B cell (primary cell): ENCODE results near the gene ANKLE1. TPM values are rescaled to one million over a fixed set of nuclear protein-coding genes. Genes with fewer than 3 reads are reported as not detected.
A peak's percentile ranks its signal among the peaks of the same experiment; 100 is the strongest.

Source experiments
- ATAC-seq: fragments of 200-7000 bp; cut with Tn5 transposase; one replicate; pipeline ENCODE4 v1.10.0; 2021; ENCODE audit warnings: low read depth, mild to moderate bottlenecking, moderate number of reproducible peaks, moderate library complexity
- CTCF ChIA-PET: fragments of 350-600 bp; sonication (Branson Sonifier 250); formaldehyde crosslinking; loops from one replicate; lab custom pipeline; 2021; ENCODE audit warnings: antibody characterized with exemption, inconsistent platforms; lab: Charles Lee
- POLR2A ChIA-PET: fragments of 350-600 bp; sonication (Branson Sonifier 250); formaldehyde crosslinking; loops from one replicate; lab custom pipeline; 2021; ENCODE audit warnings: antibody characterized with exemption; lab: Charles Lee
- DNase-seq: peaks from one replicate; pipeline ENCODE4 v3.0.0; 2013
- H2AFZ ChIP-seq: 2 replicates; pipeline ENCODE4 v1.6.1; 2012; ENCODE audit warnings: mild to moderate bottlenecking, low read depth, low read length; ENCODE audit not compliant: insufficient read depth, poor library complexity, severe bottlenecking
- H3K27ac ChIP-seq, 2 donors: 1 replicate in 1 of 2; 2 replicates in 1 of 2; pipeline ENCODE4 v1.5.1; 2012 to 2013; ENCODE audit warnings: low read length in 2 of 2, mild to moderate bottlenecking in 2 of 2, moderate library complexity in 1 of 2
- H3K27me3 ChIP-seq, 4 experiments: fragments of 200-600 bp in 1 of 4; sonication (generic) in 1 of 4; replicated peaks in 1 of 4; 1 replicate in 2 of 4; 2 replicates in 2 of 4; pipeline versions ENCODE4 v1.6.1 to v1.7.0; 2013 to 2016; ENCODE audit warnings: low read length in 3 of 4, mild to moderate bottlenecking in 2 of 4, mixed read lengths in 1 of 4, moderate library complexity in 1 of 4; ENCODE audit not compliant: insufficient read depth in 4 of 4, control insufficient read depth in 3 of 4; ENCODE audit errors: control extremely low read depth in 1 of 4
- H3K36me3 ChIP-seq, 2 experiments: replicated peaks in 1 of 2; 1 replicate in 1 of 2; 2 replicates in 1 of 2; pipeline versions ENCODE4 v1.6.1 to v1.7.1; 2013; ENCODE audit warnings: low read length in 1 of 2; ENCODE audit not compliant: insufficient read depth in 2 of 2, control insufficient read depth in 1 of 2; ENCODE audit errors: control extremely low read depth in 1 of 2, extremely low read depth in 1 of 2
- H3K4me1 ChIP-seq, 2 donors: fragments of 200-600 bp in 1 of 2; sonication (generic) in 1 of 2; 1 replicate in 1 of 2; 2 replicates in 1 of 2; pipeline versions ENCODE4 v1.5.1 to v1.6.1; 2013 to 2017; ENCODE audit warnings: low read length in 2 of 2; ENCODE audit not compliant: control insufficient read depth in 2 of 2, insufficient read depth in 2 of 2
- H3K4me2 ChIP-seq: replicated peaks from 2 replicates; pipeline ENCODE3; 2012; ENCODE audit warnings: mild to moderate bottlenecking, low read depth, low read length; ENCODE audit not compliant: poor library complexity, severe bottlenecking
- H3K4me3 ChIP-seq, 5 experiments: fragments of 200-600 bp in 1 of 5; sonication (generic) in 1 of 5; 1 replicate in 3 of 5; 2 replicates in 2 of 5; pipeline versions ENCODE4 v1.5.1 to v1.7.0; 2011 to 2016; ENCODE audit warnings: low read length in 4 of 5, mild to moderate bottlenecking in 4 of 5, low read depth in 2 of 5, control low read depth in 1 of 5, moderate library complexity in 1 of 5; ENCODE audit not compliant: insufficient read depth in 1 of 5; ENCODE audit errors: control extremely low read depth in 1 of 5, extremely low read depth in 1 of 5
- H3K79me2 ChIP-seq: fragments of 200-600 bp; sonication (generic); one replicate; pipeline ENCODE4 v1.6.0; 2016; ENCODE audit warnings: low read length; ENCODE audit not compliant: control insufficient read depth, insufficient read depth
- H3K9ac ChIP-seq: fragments of 200-600 bp; sonication (generic); 2 replicates; pipeline ENCODE4 v1.6.1; 2017; ENCODE audit warnings: mild to moderate bottlenecking, low read length, moderate library complexity
- H3K9me3 ChIP-seq, 3 donors: one replicate each; pipeline versions ENCODE4 v1.6.1 to v1.7.1; 2013; ENCODE audit warnings: low read length in 2 of 3; ENCODE audit not compliant: control insufficient read depth in 2 of 3, insufficient read depth in 1 of 3; ENCODE audit errors: control extremely low read depth in 1 of 3
- H4K20me1 ChIP-seq: 2 replicates; pipeline ENCODE4 v1.6.0; 2012; ENCODE audit warnings: mild to moderate bottlenecking, low read length; ENCODE audit not compliant: insufficient read depth, control insufficient read depth, poor library complexity, severe bottlenecking
- H3K27ac Mint-ChIP-seq: one replicate; pipeline ENCODE4 v1.8.0; 2021; ENCODE audit warnings: mixed read lengths
- H3K27me3 Mint-ChIP-seq: one replicate; pipeline ENCODE4 v1.8.0; 2021; ENCODE audit warnings: mixed read lengths
- H3K4me1 Mint-ChIP-seq: one replicate; pipeline ENCODE4 v1.8.0; 2021; ENCODE audit warnings: mixed read lengths
- H3K4me3 Mint-ChIP-seq: one replicate; pipeline ENCODE4 v1.8.0; 2021; ENCODE audit warnings: mixed read lengths
- H3K9me3 Mint-ChIP-seq: one replicate; pipeline ENCODE4 v1.8.0; 2022; ENCODE audit warnings: mixed read lengths; ENCODE audit not compliant: insufficient read depth
- CTCF ChIP-seq: fragments of 200-600 bp; IDR thresholded peaks from one replicate; pipeline ENCODE4 v1.8.0; 2022; ENCODE audit warnings: antibody characterized with exemption, mild to moderate bottlenecking
- EZH2 ChIP-seq: IDR thresholded peaks from 2 replicates; pipeline ENCODE4 v1.6.1; 2012; ENCODE audit warnings: borderline replicate concordance, low read depth, mild to moderate bottlenecking, moderate library complexity, low read length; ENCODE audit not compliant: insufficient read depth, poor library complexity, severe bottlenecking
- WGBS: methylation state at CpG from one replicate; pipeline ENCODE4 v1.1.5; 2013; ENCODE audit warnings: missing lambda C conversion rate; ENCODE audit not compliant: insufficient coverage; 5-methylcytosine and 5-hydroxymethylcytosine counted together
- intact Hi-C: fragments of 100-400 bp; cut with micrococcal nuclease; formaldehyde crosslinking; loops from one replicate; pipeline ENCODE4 v1.10.0; 2022
- polyA plus RNA-seq: library from polyadenylated mRNA; depleted of rRNA; stranded (reverse); fragments of >200 nt; gene quantifications from 2 replicates; pipeline ENCODE4 v1.2.3, GENCODE V29; 2012
- total RNA-seq, 2 donors: library from RNA; stranded (reverse); fragments of 120-200 nt in 1 of 2; gene quantifications; 1 replicate in 1 of 2; 2 replicates in 1 of 2; pipeline versions ENCODE4 v1.2.3 to v1.2.4, GENCODE V29; 2013 to 2022

Gene ANKLE1
- total and polyA plus RNA-seq, 2 donors (not counting 1 experiment from before 2014, with no cell fraction given) = 6.2 to 7.6 TPM

- H3K27me3 ChIP-seq = peaks cover 0 to 19% (median 1%) of the 10 kb centered on the region in 4 experiments
- H3K27me3 Mint-ChIP-seq = peaks cover 6% of the 10 kb centered on the region
- 96% methylated on average over 27 of the region's 27 CpGs for WGBS
- no peaks in the 10 kb centered on the region for H3K9me3 ChIP-seq
- ATAC-seq (no peak), DNase-seq (peak; percentile 27)
- peaks cover 13 to 17% of the 10 kb centered on the region in 2 donors for H3K4me1 ChIP-seq
- H3K36me3 ChIP-seq = no peaks in the 10 kb centered on the region
- H3K4me2 ChIP-seq = peak overlapping the region; percentile 97
- no peak overlapping the region for H3K27ac ChIP-seq
- ChIA-PET POLR2A (interaction anchor here (1.2 kb wide), 1 partner anchor 18 kb away, joined by 7 read pairs; the partner anchor contains the start of gene DDA1), CTCF (no interaction called here)
- H3K4me1 Mint-ChIP-seq = peaks cover 13% of the 10 kb centered on the region
- no peak overlapping the region for H3K9ac ChIP-seq
- H3K4me3 Mint-ChIP-seq = peak overlapping the region; percentile 29
- no peak overlapping the region for H2AFZ ChIP-seq
- no peaks in the 10 kb centered on the region for H3K9me3 Mint-ChIP-seq
- no peak for TF ChIP-seq CTCF
- TF ChIP-seq EZH2 = no peak
- no peak overlapping the region for H3K27ac Mint-ChIP-seq
- H4K20me1 ChIP-seq = peaks cover 2% of the 10 kb centered on the region
- intact Hi-C loops = no loop called here
- no peak overlapping the region for H3K4me3 ChIP-seq
- no peaks in the 10 kb centered on the region for H3K79me2 ChIP-seq
Measured at GRCh38 chr19:17327068-17327653, 45.5 kb downstream of the ANKLE1 start.
